ENCODE data around the gene SLC11A1.

The SLC11A1 gene

GRCh38 chr2:218367415-218368149 is 14.5 kb upstream of the SLC11A1 start:
- DNase-seq = peak; percentile 72

- no peak for DNase-seq
Observed at GRCh38 chr2:218368150-218368528, 13.9 kb upstream of the SLC11A1 start.

- DNase-seq = no peak
Observed at GRCh38 chr2:218368621-218369153, 13.4 kb upstream of the SLC11A1 start.

- no peak for DNase-seq
Observed at GRCh38 chr2:218369330-218369729, 12.7 kb upstream of the SLC11A1 start.

GRCh38 chr2:218370410-218371063 is 11.5 kb upstream of the SLC11A1 start:
- DNase-seq = no peak

GRCh38 chr2:218371983-218372350 is 10.1 kb upstream of the SLC11A1 start:
- DNase-seq = no peak

- no peak for DNase-seq
Observed at GRCh38 chr2:218374795-218375194, 7.3 kb upstream of the SLC11A1 start.

- DNase-seq = no peak
Observed at GRCh38 chr2:218375212-218375611, 6.9 kb upstream of the SLC11A1 start.

- no peak for DNase-seq
Observed at GRCh38 chr2:218378053-218378452, 4.0 kb upstream of the SLC11A1 start.

GRCh38 chr2:218382785-218383184 is 712 bp downstream of the SLC11A1 start:
- no peak for DNase-seq

- no peak for DNase-seq
Observed at GRCh38 chr2:218383892-218384519, 1.9 kb downstream of the SLC11A1 start.

GRCh38 chr2:218384975-218385374 is 2.9 kb downstream of the SLC11A1 start:
- no peak for DNase-seq

- DNase-seq = no peak
Observed at GRCh38 chr2:218386505-218387368, 4.7 kb downstream of the SLC11A1 start.

GRCh38 chr2:218387369-218388194 is 5.5 kb downstream of the SLC11A1 start:
- no peak for DNase-seq

GRCh38 chr2:218389333-218390150 is 7.5 kb downstream of the SLC11A1 start:
- DNase-seq = no peak

- DNase-seq = no peak
Observed at GRCh38 chr2:218391202-218391601, 9.1 kb downstream of the SLC11A1 start.

GRCh38 chr2:218392459-218392858 is 10.4 kb downstream of the SLC11A1 start:
- DNase-seq = no peak

GRCh38 chr2:218392891-218393462 is 10.9 kb downstream of the SLC11A1 start:
- no peak for DNase-seq

GRCh38 chr2:218393750-218394290 is 11.7 kb downstream of the SLC11A1 start:
- DNase-seq = no peak
